Gastrocnemius medialis (tissue), 4 donors: ENCODE data around the gene MYO1F. TPM values are rescaled to one million over a fixed set of nuclear protein-coding genes. Genes with fewer than 3 reads are reported as not detected.
"Not testable (repeated sequence)": the region's sequence is repeated elsewhere in the genome, so short reads cannot be mapped to it uniquely, and the experiment has no call there.

Source experiments
- ATAC-seq, 2 donors: fragments of 150-250 bp; one replicate each; pipeline ENCODE4 v1.9.1; 2016
- DNase-seq, 2 donors: peaks; one replicate each; pipeline ENCODE4 v3.0.0-alpha.2; 2019
- H3K27ac ChIP-seq, 4 donors: fragments of 200-600 bp; sonication (generic); 1 replicate in 1 of 4; 2 replicates in 3 of 4; pipeline ENCODE4 v1.5.1; 2016 to 2018; ENCODE audit warnings: mild to moderate bottlenecking in 2 of 4, moderate library complexity in 1 of 4
- H3K27me3 ChIP-seq, 3 donors: fragments of 200-600 bp; sonication (generic) in 2 of 3; 1 replicate in 1 of 3; 2 replicates in 2 of 3; pipeline versions ENCODE4 v1.5.1 to v1.6.0; 2016 to 2019; ENCODE audit warnings: mild to moderate bottlenecking in 1 of 3, moderate library complexity in 1 of 3
- H3K36me3 ChIP-seq, 2 donors: fragments of 200-600 bp; sonication (generic) in 1 of 2; one replicate each; pipeline ENCODE4 v1.5.1; 2017 to 2018
- H3K4me1 ChIP-seq, 2 donors: fragments of 200-600 bp; sonication (generic) in 1 of 2; one replicate each; pipeline ENCODE4 v1.5.1; 2016 to 2017; ENCODE audit warnings: mild to moderate bottlenecking in 2 of 2
- H3K4me3 ChIP-seq, 4 donors: fragments of 200-600 bp; sonication (generic) in 3 of 4; 1 replicate in 1 of 4; 2 replicates in 3 of 4; pipeline ENCODE4 v1.5.1; 2016 to 2019; ENCODE audit warnings: mild to moderate bottlenecking in 2 of 4
- H3K9me3 ChIP-seq, 3 donors: fragments of 200-600 bp; sonication (generic) in 2 of 3; 1 replicate in 1 of 3; 2 replicates in 2 of 3; pipeline ENCODE4 v1.5.1; 2016 to 2019
- POLR2A ChIP-seq, 2 donors: fragments of 450-650 bp; IDR thresholded peaks; one replicate each; pipeline ENCODE4 v1.6.1; 2017; ENCODE audit warnings: antibody characterized with exemption in 2 of 2, mild to moderate bottlenecking in 2 of 2, moderate library complexity in 2 of 2
- in situ Hi-C, 4 donors: fragments of 200-750 bp; cut with MboI; loops; one replicate each; pipeline versions ENCODE4 v1.15.0 to v1.8.0; 2017; ENCODE audit warnings: low sequenced_read_pairs in 4 of 4
- intact Hi-C: fragments of 100-400 bp; cut with DNase I; formaldehyde crosslinking; loops from one replicate; pipeline ENCODE4 v1.15.1; 2023; ENCODE audit warnings: low total_unique reads
- total RNA-seq, 4 donors: library from RNA; depleted of rRNA; stranded (reverse); fragments of >200 nt; gene quantifications; one replicate each; pipeline versions ENCODE4 v1.1.0 to v1.2.3, GENCODE V29; 2016
- TF ChIP-seq, protein P1 (sequence below), 5 experiments: fragments of 450-650 bp in 3 of 5; fragments of 200-600 bp in 2 of 5; sonication (generic) in 2 of 5; IDR thresholded peaks in 4 of 5; conservative IDR thresholded peaks in 1 of 5; 1 replicate in 4 of 5; 2 replicates in 1 of 5; pipeline ENCODE4 v1.5.1; 2016 to 2019; ENCODE audit warnings: antibody characterized with exemption in 5 of 5, mild to moderate bottlenecking in 3 of 5, moderate library complexity in 3 of 5

MYO1F gene
- total RNA-seq, 4 donors from 2014 or later = 0.24 to 4.0 (median 1.8) TPM

DNA sequence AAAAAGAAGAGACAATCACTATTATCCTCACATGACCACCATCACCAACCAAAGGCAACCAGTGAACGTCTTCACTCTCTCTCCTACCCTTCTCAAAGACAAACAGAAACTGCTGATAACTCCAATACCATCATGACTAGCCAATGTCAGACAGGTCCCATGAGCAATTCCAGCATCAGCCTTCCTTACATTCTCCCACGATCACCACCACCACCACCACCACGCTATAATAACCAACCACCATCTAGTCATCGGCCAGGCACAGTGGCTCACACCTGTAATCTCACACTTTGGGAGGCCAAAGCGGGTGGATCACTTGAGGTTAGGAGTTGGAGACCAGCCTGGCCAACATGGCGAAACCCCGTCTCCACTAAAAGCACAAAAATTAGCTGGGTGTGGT is 3.9 kb downstream of the MYO1F start:
- Histone ChIP-seq H3K27ac (no peak overlapping the region), H3K27me3 (peaks cover 0 to 5% (median 0%) of the 10 kb centered on the region in 3 donors), H3K4me1 (no peaks in the 10 kb centered on the region), H3K4me3 (no peak overlapping the region), H3K36me3 (no peaks in the 10 kb centered on the region), H3K9me3 (no peaks in the 10 kb centered on the region)
- intact Hi-C loops = no loop called here
- in situ Hi-C loops = no loop called here
- TF ChIP-seq, protein P1, sequence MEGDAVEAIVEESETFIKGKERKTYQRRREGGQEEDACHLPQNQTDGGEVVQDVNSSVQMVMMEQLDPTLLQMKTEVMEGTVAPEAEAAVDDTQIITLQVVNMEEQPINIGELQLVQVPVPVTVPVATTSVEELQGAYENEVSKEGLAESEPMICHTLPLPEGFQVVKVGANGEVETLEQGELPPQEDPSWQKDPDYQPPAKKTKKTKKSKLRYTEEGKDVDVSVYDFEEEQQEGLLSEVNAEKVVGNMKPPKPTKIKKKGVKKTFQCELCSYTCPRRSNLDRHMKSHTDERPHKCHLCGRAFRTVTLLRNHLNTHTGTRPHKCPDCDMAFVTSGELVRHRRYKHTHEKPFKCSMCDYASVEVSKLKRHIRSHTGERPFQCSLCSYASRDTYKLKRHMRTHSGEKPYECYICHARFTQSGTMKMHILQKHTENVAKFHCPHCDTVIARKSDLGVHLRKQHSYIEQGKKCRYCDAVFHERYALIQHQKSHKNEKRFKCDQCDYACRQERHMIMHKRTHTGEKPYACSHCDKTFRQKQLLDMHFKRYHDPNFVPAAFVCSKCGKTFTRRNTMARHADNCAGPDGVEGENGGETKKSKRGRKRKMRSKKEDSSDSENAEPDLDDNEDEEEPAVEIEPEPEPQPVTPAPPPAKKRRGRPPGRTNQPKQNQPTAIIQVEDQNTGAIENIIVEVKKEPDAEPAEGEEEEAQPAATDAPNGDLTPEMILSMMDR (IDR thresholded peaks at IDR 0.05 in 4 of 5, conservative IDR thresholded peaks at IDR 0.05 in 1 of 5) = no peak
- TF ChIP-seq POLR2A (IDR thresholded peaks at IDR 0.05) = no peak
- ATAC-seq (no peak), DNase-seq (no peak)

DNA sequence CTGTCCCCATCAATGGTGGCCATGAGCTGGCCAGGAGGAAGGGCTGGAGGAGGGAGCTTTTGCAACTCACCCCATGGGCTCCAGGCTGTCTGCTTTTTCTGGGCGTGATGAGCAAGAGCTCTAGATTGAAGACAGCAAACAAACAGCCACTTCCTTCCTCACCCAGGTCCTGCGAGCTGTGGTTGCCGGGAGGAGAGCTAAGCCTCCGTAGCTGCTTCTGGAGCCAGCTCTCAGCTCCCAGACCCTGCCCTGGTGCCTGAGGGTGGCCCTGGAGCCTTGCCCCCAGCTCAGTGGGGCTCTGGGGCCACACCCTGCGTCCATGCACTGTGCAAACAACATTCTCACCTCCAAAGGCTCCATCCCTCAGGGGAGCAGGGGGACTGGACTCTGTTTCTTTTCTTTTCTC is 6.2 kb downstream of the MYO1F start:
- no peak for TF ChIP-seq POLR2A (IDR thresholded peaks at IDR 0.05)
- ATAC-seq (no peak), DNase-seq (peak in 1 of 2 donors; percentile 27)
- Histone ChIP-seq H3K36me3 (no peaks in the 10 kb centered on the region), H3K4me3 (no peak overlapping the region), H3K27me3 (no peaks in the 10 kb centered on the region), H3K27ac (no peak overlapping the region), H3K4me1 (no peaks in the 10 kb centered on the region), H3K9me3 (no peaks in the 10 kb centered on the region)
- intact Hi-C loops (no loop called here), in situ Hi-C loops (no loop called here)

DNA sequence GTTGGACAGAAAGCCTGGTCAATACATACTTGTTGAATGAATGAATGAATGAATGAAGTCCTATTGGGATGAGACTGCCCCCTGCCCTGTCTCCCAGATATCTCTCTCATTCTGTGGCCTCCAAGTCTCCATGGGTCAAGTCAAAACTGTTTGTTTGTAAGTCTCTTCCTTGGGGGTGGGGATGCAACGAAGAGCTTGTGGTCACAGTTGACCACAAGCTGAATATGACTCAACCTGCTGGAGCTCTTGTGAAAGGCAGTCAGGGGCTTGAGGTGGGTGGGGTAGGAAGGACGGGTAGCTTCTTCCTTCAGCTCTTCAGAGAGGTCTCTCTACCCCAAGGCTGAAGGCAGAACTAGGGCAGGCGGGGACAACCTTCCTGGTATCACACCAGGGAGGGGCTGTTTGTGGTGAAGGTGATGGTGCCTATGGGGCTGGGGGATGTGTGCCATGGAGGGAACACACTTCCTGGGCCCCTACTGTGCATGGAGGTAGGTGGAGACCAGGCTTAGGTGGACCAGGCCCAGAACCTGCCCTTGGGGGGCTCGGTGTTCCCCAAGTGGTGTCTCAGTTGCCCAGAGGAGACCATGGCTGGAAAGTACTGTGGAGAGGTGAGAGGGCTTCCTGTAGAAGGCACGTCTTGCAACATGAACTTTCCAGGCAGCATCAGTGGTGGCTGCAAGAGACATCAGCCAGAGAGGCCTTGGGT is 8.0 kb downstream of the MYO1F start:
- Histone ChIP-seq H3K4me3 (no peak overlapping the region), H3K4me1 (no peaks in the 10 kb centered on the region)

DNA sequence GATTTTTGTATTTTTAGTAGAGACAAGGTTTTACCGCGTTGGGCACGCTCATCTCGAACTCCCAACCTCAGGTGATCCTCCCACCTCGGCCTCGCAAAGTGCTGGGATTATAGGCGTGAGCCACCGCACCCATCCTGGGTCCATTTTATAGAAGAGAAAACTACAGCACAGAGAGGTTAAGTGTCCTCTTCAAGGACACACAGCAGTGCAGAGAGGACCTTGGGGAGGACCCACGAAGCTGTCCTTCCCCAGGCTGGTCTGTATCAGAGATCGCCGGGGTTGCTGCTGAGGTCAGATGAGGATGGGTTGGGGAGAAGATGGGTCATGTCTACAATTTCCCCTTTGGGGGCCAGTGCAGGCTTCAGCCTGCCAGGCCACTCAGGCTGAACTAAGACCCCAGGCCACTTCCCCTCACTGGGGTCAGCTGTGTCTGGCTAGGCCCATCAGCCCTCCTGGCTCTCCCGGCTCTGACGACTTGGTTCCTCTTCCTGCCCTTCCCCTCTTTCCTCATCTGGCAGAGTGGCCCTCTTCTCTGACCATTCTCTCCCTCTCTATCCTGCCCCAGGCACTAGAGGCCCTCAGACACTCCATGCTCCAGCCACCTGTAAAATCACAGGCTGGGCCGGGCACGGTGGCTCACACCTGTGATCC is 9.6 kb downstream of the MYO1F start:
- Histone ChIP-seq H3K27me3 (no peaks in the 10 kb centered on the region), H3K4me3 (no peak overlapping the region), H3K4me1 (no peaks in the 10 kb centered on the region), H3K9me3 (no peaks in the 10 kb centered on the region), H3K27ac (no peak overlapping the region), H3K36me3 (no peaks in the 10 kb centered on the region)
- TF ChIP-seq POLR2A (IDR thresholded peaks at IDR 0.05) = no peak
- TF ChIP-seq, protein P1 (IDR thresholded peaks at IDR 0.05 in 4 of 5, conservative IDR thresholded peaks at IDR 0.05 in 1 of 5) = no peak
- DNase-seq (peak in 1 of 2 donors; percentile 29), ATAC-seq (no peak)
- in situ Hi-C loops (no loop called here), intact Hi-C loops (no loop called here)

More for the DNA sequence above, 8.0 kb downstream of the MYO1F start:
- TF ChIP-seq POLR2A (IDR thresholded peaks at IDR 0.05) = no peak
- TF ChIP-seq, protein P1 (IDR thresholded peaks at IDR 0.05 in 4 of 5, conservative IDR thresholded peaks at IDR 0.05 in 1 of 5) = no peak
- DNase-seq (peak in 1 of 2 donors; percentile 41), ATAC-seq (no peak)
- in situ Hi-C loops (no loop called here), intact Hi-C loops (no loop called here)
- Histone ChIP-seq H3K27me3 (no peaks in the 10 kb centered on the region), H3K36me3 (no peaks in the 10 kb centered on the region), H3K27ac (no peak overlapping the region), H3K9me3 (no peaks in the 10 kb centered on the region)

DNA sequence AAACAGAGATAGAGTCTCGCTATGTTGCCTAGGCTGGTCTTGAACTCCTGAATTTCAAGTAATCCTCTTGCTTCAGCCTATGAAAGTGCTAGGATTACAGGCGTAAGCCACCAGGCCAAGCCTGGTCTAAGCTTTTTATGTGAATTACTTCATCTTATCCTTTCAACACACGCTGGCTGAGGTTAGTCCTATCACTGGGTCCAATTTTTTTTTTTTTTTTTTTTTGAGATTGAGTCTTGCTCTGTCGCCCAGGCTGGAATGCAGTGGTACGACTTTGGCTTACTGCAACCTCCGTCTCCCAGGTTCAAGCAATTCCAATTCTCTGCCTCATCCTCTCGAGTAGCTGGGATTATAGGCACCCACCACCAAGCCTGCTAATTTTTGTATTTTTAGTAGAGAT is 10.4 kb downstream of the MYO1F start:
- Histone ChIP-seq H3K27ac (no peak overlapping the region), H3K9me3 (no peaks in the 10 kb centered on the region), H3K36me3 (no peaks in the 10 kb centered on the region), H3K27me3 (no peaks in the 10 kb centered on the region), H3K4me1 (no peaks in the 10 kb centered on the region), H3K4me3 (no peak overlapping the region)
- TF ChIP-seq POLR2A (IDR thresholded peaks at IDR 0.05) = no peak
- TF ChIP-seq, protein P1 (IDR thresholded peaks at IDR 0.05 in 4 of 5, conservative IDR thresholded peaks at IDR 0.05 in 1 of 5) = no peak
- DNase-seq = no peak
- in situ Hi-C loops = no loop called here
- ATAC-seq = no peak
- intact Hi-C loops = no loop called here

DNA sequence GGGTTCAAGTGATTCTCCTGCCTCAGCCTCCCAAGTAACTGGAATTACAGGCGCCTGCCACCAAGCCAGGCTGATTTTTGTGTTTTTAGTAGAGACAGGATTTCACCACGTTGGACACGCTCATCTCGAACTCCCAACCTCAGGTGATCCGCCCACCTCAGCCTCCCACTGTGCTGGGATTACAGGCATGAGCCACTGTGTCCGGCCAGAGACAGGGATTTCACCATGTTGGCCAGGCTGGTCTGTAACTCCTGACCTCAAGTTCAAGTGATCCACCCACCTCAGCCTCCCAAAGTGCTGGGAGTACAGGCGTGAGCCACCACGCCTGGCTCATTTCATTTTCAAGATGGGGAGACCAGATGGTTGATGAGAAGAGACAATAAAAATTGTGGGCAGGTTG is 12.4 kb downstream of the MYO1F start:
- H3K36me3 ChIP-seq, H3K9me3 ChIP-seq, in situ Hi-C loops, intact Hi-C loops, DNase-seq, ATAC-seq, H3K4me3 ChIP-seq, H3K27ac ChIP-seq, H3K27me3 ChIP-seq, H3K4me1 ChIP-seq: not testable (repeated sequence)
